HEK293 (cell line): ENCODE results near the gene SLC39A13.

ENCODE experiments used
- HOXA7 ChIP-seq: sonication (generic); formaldehyde crosslinking; IDR thresholded peaks from 2 replicates; pipeline ENCODE4 v1.8.1; 2022; ENCODE audit warnings: missing genetic modification reagents, borderline replicate concordance
- KLF9 ChIP-seq: fragments of 450-650 bp; formaldehyde crosslinking; IDR thresholded peaks from 2 replicates; pipeline ENCODE4 v1.5.1; 2016; ENCODE audit warnings: missing biosample characterization, missing genetic modification characterization, low read depth
- MEIS1 ChIP-seq: sonication (generic); formaldehyde crosslinking; IDR thresholded peaks from 2 replicates; pipeline ENCODE4 v1.8.1; 2022; ENCODE audit warnings: missing genetic modification reagents, mild to moderate bottlenecking, borderline replicate concordance
- MZF1 ChIP-seq: fragments of 450-650 bp; formaldehyde crosslinking; IDR thresholded peaks from 2 replicates; pipeline ENCODE4 v1.5.1; 2017; ENCODE audit warnings: missing biosample characterization, missing genetic modification characterization, borderline replicate concordance
- PRDM4 ChIP-seq: fragments of 450-650 bp; formaldehyde crosslinking; IDR thresholded peaks from 2 replicates; pipeline ENCODE4 v1.5.1; 2017; ENCODE audit warnings: missing biosample characterization, missing genetic modification characterization
- SETDB1 ChIP-seq: IDR thresholded peaks from one replicate; pipeline ENCODE4 v1.6.1; 2017; ENCODE audit warnings: mild to moderate bottlenecking, low read length, moderate library complexity, mixed read lengths; ENCODE audit not compliant: insufficient read length
- YY1 ChIP-seq: fragments of 450-650 bp; formaldehyde crosslinking; IDR thresholded peaks from 2 replicates; pipeline ENCODE4 v1.5.1; 2018; ENCODE audit warnings: missing biosample characterization, missing genetic modification characterization
- ZBTB49 ChIP-seq: fragments of 450-650 bp; formaldehyde crosslinking; IDR thresholded peaks from 2 replicates; pipeline ENCODE4 v1.5.1; 2016; ENCODE audit warnings: missing biosample characterization, missing genetic modification characterization, low read depth
- ZBTB6 ChIP-seq: fragments of 450-650 bp; formaldehyde crosslinking; IDR thresholded peaks from 2 replicates; pipeline ENCODE4 v1.5.1; 2017; ENCODE audit warnings: missing biosample characterization, missing genetic modification characterization
- ZBTB7A ChIP-seq: fragments of 450-650 bp; formaldehyde crosslinking; IDR thresholded peaks from 2 replicates; pipeline ENCODE4 v1.5.1; 2016; ENCODE audit warnings: low read depth, missing biosample characterization, missing genetic modification characterization
- ZFHX2 ChIP-seq: fragments of 450-650 bp; formaldehyde crosslinking; conservative IDR thresholded peaks from 2 replicates; pipeline ENCODE4 v1.5.1; 2016; ENCODE audit warnings: missing biosample characterization, missing genetic modification characterization
- ZNF2 ChIP-seq: fragments of 450-650 bp; formaldehyde crosslinking; IDR thresholded peaks from 2 replicates; pipeline ENCODE4 v1.5.1; 2016; ENCODE audit warnings: missing biosample characterization, missing genetic modification characterization
- ZNF266 ChIP-seq: fragments of 450-650 bp; formaldehyde crosslinking; IDR thresholded peaks from 2 replicates; pipeline ENCODE4 v1.5.1; 2016; ENCODE audit warnings: missing biosample characterization, missing genetic modification characterization, low read depth
- ZNF311 ChIP-seq: fragments of 450-650 bp; formaldehyde crosslinking; IDR thresholded peaks from 2 replicates; pipeline ENCODE4 v1.5.1; 2017; ENCODE audit warnings: missing biosample characterization, missing genetic modification characterization, borderline replicate concordance
- ZNF391 ChIP-seq: fragments of 450-650 bp; formaldehyde crosslinking; IDR thresholded peaks from 2 replicates; pipeline ENCODE4 v1.5.1; 2016; ENCODE audit warnings: low read depth, missing biosample characterization, missing genetic modification characterization, borderline replicate concordance
- ZNF510 ChIP-seq: fragments of 450-650 bp; formaldehyde crosslinking; IDR thresholded peaks from 2 replicates; pipeline ENCODE4 v1.5.1; 2018; ENCODE audit warnings: mild to moderate bottlenecking, missing genetic modification characterization, missing biosample characterization; ENCODE audit not compliant: insufficient replicate concordance
- ZNF514 ChIP-seq: fragments of 450-650 bp; formaldehyde crosslinking; IDR thresholded peaks from 2 replicates; pipeline ENCODE4 v1.5.1; 2016; ENCODE audit warnings: missing biosample characterization, missing genetic modification characterization
- ZNF521 ChIP-seq: fragments of 450-650 bp; formaldehyde crosslinking; IDR thresholded peaks from 2 replicates; pipeline ENCODE4 v1.5.1; 2017; ENCODE audit warnings: missing biosample characterization, mild to moderate bottlenecking, missing genetic modification characterization
- ZNF624 ChIP-seq: fragments of 450-650 bp; formaldehyde crosslinking; IDR thresholded peaks from 2 replicates; pipeline ENCODE4 v1.5.1; 2017; ENCODE audit warnings: missing biosample characterization, missing genetic modification characterization
- ZNF664 ChIP-seq: fragments of 450-650 bp; formaldehyde crosslinking; IDR thresholded peaks from 2 replicates; pipeline ENCODE4 v1.5.1; 2016; ENCODE audit warnings: missing biosample characterization, missing genetic modification characterization
- ZNF707 ChIP-seq: fragments of 450-650 bp; formaldehyde crosslinking; IDR thresholded peaks from 2 replicates; pipeline ENCODE4 v1.5.1; 2016; ENCODE audit warnings: missing biosample characterization, missing genetic modification characterization
- ZNF776 ChIP-seq: fragments of 450-650 bp; formaldehyde crosslinking; IDR thresholded peaks from 2 replicates; pipeline ENCODE4 v1.5.0; 2017; ENCODE audit warnings: missing biosample characterization, missing genetic modification characterization, borderline replicate concordance
- ZNF785 ChIP-seq: fragments of 450-650 bp; formaldehyde crosslinking; IDR thresholded peaks from 2 replicates; pipeline ENCODE4 v1.5.1; 2016; ENCODE audit warnings: missing biosample characterization, missing genetic modification characterization
- ZNF837 ChIP-seq: fragments of 450-650 bp; formaldehyde crosslinking; IDR thresholded peaks from 2 replicates; pipeline ENCODE4 v1.5.1; 2016; ENCODE audit warnings: missing biosample characterization, missing genetic modification characterization
- TF ChIP-seq, protein P1 (sequence below): fragments of 450-650 bp; formaldehyde crosslinking; IDR thresholded peaks from 2 replicates; pipeline ENCODE4 v1.5.1; 2016; ENCODE audit warnings: missing biosample characterization, missing genetic modification characterization
- TF ChIP-seq, protein P2 (sequence below): fragments of 450-650 bp; formaldehyde crosslinking; IDR thresholded peaks from 2 replicates; pipeline ENCODE4 v1.5.1; 2016; ENCODE audit warnings: missing biosample characterization, missing genetic modification characterization
- TF ChIP-seq, protein P3 (sequence below): fragments of 450-650 bp; formaldehyde crosslinking; IDR thresholded peaks from 2 replicates; pipeline ENCODE4 v1.5.1; 2016; ENCODE audit warnings: missing biosample characterization, missing genetic modification characterization
- TF ChIP-seq, protein P4 (sequence below): fragments of 450-650 bp; formaldehyde crosslinking; IDR thresholded peaks from 2 replicates; pipeline ENCODE4 v1.5.1; 2017; ENCODE audit warnings: missing biosample characterization, missing genetic modification characterization

SLC39A13 gene

DNA sequence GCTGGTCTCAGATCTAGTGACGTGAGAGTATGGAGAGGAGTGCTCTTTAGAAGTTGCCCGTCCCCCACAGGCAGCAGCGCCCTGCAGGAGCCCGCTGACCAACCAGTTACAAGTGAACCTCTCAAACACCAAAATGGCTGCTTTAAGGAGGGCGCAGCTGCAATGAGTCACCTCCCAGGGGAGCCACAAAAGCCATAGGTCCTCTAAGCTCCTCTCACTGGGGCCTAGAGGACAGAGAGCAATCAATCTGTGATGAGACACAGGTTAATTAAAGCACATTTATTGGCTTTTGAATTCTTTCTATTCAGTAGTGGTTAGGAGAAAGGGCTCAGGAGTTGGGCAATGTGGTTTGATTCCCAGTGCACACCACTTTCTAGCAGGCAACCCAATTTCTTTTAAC lies 56.1 kb downstream of the SLC39A13 start (continued):
- TF ChIP-seq, protein P1, sequence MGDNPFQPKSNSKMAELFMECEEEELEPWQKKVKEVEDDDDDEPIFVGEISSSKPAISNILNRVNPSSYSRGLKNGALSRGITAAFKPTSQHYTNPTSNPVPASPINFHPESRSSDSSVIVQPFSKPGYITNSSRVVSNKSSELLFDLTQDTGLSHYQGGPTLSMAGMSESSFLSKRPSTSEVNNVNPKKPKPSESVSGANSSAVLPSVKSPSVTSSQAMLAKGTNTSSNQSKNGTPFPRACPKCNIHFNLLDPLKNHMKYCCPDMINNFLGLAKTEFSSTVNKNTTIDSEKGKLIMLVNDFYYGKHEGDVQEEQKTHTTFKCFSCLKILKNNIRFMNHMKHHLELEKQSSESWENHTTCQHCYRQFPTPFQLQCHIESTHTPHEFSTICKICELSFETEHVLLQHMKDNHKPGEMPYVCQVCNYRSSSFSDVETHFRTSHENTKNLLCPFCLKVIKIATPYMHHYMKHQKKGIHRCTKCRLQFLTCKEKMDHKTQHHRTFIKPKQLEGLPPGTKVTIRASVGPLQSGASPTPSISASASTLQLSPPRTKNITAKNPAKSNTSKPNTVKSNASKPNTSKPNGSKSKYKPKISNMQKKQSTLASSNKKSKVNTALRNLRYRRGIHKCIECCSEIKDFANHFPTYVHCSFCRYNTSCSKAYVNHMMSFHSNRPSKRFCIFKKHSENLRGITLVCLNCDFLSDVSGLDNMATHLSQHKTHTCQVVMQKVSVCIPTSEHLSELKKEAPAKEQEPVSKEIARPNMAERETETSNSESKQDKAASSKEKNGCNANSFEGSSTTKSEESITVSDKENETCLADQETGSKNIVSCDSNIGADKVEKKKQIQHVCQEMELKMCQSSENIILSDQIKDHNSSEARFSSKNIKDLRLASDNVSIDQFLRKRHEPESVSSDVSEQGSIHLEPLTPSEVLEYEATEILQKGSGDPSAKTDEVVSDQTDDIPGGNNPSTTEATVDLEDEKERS (tag by site-specific recombination), result no peak
- TF ChIP-seq, protein P2, sequence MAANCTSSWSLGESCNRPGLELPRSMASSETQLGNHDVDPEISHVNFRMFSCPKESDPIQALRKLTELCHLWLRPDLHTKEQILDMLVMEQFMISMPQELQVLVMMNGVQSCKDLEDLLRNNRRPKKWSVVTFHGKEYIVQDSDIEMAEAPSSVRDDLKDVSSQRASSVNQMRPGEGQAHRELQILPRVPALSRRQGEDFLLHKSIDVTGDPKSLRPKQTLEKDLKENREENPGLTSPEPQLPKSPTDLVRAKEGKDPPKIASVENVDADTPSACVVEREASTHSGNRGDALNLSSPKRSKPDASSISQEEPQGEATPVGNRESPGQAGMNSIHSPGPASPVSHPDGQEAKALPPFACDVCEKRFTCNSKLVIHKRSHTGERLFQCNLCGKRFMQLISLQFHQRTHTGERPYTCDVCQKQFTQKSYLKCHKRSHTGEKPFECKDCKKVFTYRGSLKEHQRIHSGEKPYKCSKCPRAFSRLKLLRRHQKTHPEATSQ (tag by site-specific recombination), result no peak
- TF ChIP-seq SETDB1 (no peak), KLF9 (tag by site-specific recombination) (no peak), HOXA7 (CRISPR knock-in tag) (no peak), ZNF664 (tag by site-specific recombination) (no peak), YY1 (tag by site-specific recombination) (no peak), ZNF521 (no peak), ZNF837 (tag by site-specific recombination) (no peak), ZBTB7A (tag by site-specific recombination) (no peak), ZNF2 (no peak), ZNF514 (no peak), MEIS1 (CRISPR knock-in tag) (no peak), ZNF391 (tag by site-specific recombination) (no peak), ZNF785 (tag by site-specific recombination) (no peak), ZNF510 (tag by site-specific recombination) (no peak), ZNF266 (tag by site-specific recombination) (no peak), ZNF311 (tag by site-specific recombination) (no peak), ZFHX2 (tag by site-specific recombination) (no peak), PRDM4 (tag by site-specific recombination) (no peak), ZBTB49 (tag by site-specific recombination) (no peak), MZF1 (tag by site-specific recombination) (no peak), ZNF707 (tag by site-specific recombination) (no peak), ZBTB6 (tag by site-specific recombination) (no peak), ZNF624 (tag by site-specific recombination) (no peak), ZNF776 (no peak)
- TF ChIP-seq, protein P3, sequence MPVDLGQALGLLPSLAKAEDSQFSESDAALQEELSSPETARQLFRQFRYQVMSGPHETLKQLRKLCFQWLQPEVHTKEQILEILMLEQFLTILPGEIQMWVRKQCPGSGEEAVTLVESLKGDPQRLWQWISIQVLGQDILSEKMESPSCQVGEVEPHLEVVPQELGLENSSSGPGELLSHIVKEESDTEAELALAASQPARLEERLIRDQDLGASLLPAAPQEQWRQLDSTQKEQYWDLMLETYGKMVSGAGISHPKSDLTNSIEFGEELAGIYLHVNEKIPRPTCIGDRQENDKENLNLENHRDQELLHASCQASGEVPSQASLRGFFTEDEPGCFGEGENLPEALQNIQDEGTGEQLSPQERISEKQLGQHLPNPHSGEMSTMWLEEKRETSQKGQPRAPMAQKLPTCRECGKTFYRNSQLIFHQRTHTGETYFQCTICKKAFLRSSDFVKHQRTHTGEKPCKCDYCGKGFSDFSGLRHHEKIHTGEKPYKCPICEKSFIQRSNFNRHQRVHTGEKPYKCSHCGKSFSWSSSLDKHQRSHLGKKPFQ (tag by site-specific recombination), result no peak
- TF ChIP-seq, protein P4, sequence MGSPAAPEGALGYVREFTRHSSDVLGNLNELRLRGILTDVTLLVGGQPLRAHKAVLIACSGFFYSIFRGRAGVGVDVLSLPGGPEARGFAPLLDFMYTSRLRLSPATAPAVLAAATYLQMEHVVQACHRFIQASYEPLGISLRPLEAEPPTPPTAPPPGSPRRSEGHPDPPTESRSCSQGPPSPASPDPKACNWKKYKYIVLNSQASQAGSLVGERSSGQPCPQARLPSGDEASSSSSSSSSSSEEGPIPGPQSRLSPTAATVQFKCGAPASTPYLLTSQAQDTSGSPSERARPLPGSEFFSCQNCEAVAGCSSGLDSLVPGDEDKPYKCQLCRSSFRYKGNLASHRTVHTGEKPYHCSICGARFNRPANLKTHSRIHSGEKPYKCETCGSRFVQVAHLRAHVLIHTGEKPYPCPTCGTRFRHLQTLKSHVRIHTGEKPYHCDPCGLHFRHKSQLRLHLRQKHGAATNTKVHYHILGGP (tag by site-specific recombination), result no peak
